PFSK-1 (cell line): Measurements from ENCODE around the gene PDGFRB.

Experiments
- FOXP2 ChIP-seq: optimal IDR thresholded peaks from 2 replicates; pipeline ENCODE3; 2011; ENCODE audit warnings: borderline replicate concordance, control low read depth, inconsistent platforms; ENCODE audit not compliant: insufficient read depth; ENCODE audit errors: extremely low read length, extremely low read depth
- POLR2AphosphoS5 ChIP-seq: IDR thresholded peaks from 2 replicates; pipeline ENCODE4 v1.6.1; 2012; ENCODE audit warnings: low read depth, mild to moderate bottlenecking, control low read depth, low read length, moderate library complexity
- REST ChIP-seq, 2 experiments: IDR thresholded peaks; 2 replicates each; pipeline versions ENCODE4 v1.6.1 to v1.8.0; 2011 to 2012; ENCODE audit warnings: low read depth in 2 of 2, low read length in 2 of 2, control low read depth in 1 of 2, inconsistent platforms in 1 of 2, mild to moderate bottlenecking in 1 of 2, moderate library complexity in 1 of 2; ENCODE audit not compliant: insufficient read depth in 1 of 2
- SIN3A ChIP-seq: IDR thresholded peaks from 2 replicates; pipeline ENCODE4 v1.6.1; 2012; ENCODE audit warnings: mild to moderate bottlenecking, low read length, moderate library complexity, borderline replicate concordance; ENCODE audit not compliant: insufficient read depth
- TAF1 ChIP-seq: IDR thresholded peaks from 2 replicates; pipeline ENCODE4 v1.6.1; 2012; ENCODE audit warnings: low read length, control low read depth, borderline replicate concordance; ENCODE audit not compliant: insufficient read depth

Gene PDGFRB

DNA sequence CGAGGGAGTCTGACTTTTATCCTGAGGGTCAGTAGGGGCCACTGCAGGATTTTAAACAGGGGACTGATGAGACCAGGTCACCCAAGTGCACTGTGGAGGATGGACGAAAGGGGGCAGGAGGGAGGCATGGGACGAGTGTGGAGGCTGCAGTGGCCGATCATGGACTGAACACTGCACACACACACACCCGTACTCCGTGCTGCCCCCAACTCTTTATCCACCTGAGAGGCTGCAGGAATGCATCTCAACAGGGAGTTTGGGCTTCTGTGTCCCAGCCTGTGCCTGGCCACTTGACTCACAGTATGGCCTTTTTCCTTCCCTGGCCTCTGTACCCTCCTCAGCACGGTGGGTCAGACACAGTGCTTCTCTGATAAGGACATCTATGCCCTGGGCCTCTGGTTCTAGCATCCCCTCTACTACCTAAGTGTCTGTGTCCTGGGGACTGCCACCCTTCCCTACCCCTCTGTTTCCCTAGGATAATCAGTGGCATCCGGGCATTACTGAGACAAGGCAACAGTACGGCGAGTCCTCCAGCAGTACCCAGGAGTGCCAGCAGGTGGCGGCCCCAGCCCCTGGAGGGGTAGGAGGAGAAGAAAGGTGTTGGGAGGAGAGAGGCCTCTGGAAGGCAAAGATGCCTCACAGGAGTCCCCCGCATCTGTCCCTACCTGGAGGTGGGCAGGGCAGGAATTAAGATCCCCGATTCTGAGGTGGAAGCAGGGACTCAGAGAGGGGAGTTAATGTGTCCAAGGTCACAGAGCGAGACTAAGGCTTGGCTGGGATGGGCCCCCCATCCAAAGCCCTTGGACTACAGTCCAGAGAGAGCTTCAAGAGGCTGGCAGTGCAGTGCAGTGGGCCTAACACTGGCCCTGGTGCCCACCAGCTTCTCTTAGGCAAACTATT is 5.8 kb upstream of the PDGFRB start:
- TF ChIP-seq FOXP2: no peak
- TF ChIP-seq SIN3A: no peak
- TF ChIP-seq REST (IDR thresholded peaks at IDR 0.05; ENCODE audit: insufficient read depth in 1 of 2, low read depth in 2 of 2, low read length in 2 of 2): no peak
- no peak for TF ChIP-seq TAF1
- no peak for TF ChIP-seq POLR2AphosphoS5

DNA sequence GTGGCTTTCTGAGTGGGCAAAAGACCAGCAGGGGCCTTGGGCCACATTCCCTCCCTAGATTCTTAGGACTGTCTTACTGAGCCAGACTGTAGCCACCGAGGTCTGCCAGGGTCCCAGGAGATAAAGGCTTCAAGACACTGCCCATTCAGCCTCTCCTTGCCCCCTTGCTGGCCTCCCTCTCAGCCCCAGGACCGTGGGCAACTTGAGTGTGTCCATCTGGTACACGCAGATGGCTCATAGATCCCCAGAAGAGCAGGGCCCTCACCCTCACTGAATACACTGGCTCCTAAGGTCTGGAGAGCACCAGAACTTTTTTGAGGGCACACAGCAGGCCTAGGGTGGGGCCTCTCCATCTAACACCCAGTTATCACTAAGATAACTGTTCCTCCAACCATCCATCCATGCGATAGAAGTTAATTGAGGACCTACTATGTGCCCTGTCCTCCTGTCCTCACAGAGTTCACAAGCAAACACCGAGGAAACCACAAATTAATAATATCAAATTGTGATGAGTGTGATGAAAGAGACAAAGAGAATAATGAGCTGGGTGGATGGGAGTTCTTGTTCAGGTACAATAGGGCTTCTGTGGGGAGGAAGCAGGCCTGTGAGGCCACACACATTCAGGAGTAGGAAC is 4.9 kb upstream of the PDGFRB start:
- TF ChIP-seq REST (IDR thresholded peaks at IDR 0.05; ENCODE audit: insufficient read depth in 1 of 2, low read depth in 2 of 2, low read length in 2 of 2) (no peak), SIN3A (no peak), TAF1 (no peak), POLR2AphosphoS5 (no peak), FOXP2 (no peak)

DNA sequence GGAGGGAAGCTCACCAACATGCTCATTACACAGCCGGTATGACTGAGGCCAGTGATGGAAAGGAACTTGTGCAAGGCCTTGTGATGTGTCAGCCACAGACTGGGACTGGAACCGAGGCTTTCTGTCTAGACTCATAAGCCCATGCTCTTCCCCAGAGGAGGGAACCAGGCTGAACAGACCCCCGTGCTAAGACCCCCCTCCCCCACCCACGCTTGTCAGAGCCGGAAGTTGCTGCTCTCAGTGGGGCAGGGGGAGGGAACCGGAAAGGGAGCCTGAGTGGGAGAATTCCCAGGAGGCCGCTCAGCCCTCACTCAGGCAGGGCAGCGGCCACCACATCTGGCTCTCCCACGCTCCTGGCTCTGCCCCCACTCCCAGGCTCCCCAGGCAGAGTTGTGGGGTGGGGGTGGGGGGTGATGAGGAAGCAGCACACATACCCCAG is 4.1 kb upstream of the PDGFRB start:
- no peak for TF ChIP-seq SIN3A
- no peak for TF ChIP-seq TAF1
- no peak for TF ChIP-seq FOXP2
- TF ChIP-seq POLR2AphosphoS5: no peak
- no peak for TF ChIP-seq REST (IDR thresholded peaks at IDR 0.05; ENCODE audit: insufficient read depth in 1 of 2, low read depth in 2 of 2, low read length in 2 of 2)

DNA sequence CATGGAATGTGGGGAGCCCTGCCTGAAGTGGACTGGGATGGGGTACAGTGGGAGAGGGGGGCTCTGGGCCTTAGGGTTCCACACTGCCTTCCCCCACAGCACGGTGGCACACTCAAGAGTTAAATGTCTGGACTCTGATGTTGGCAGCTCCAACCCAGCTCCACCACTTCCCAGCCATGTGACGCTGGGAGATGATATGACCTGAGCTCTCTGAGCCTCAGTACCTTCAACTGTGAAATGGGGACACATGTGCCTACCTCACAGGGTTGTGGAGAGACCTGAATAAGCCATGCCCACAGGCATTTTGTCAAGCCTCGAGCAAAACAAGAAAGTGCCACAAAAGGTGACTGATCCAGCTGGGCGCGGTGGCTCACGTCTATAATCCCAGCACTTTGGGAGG is 3.4 kb upstream of the PDGFRB start:
- TF ChIP-seq FOXP2: no peak
- TF ChIP-seq SIN3A: no peak
- TF ChIP-seq REST (IDR thresholded peaks at IDR 0.05; ENCODE audit: insufficient read depth in 1 of 2, low read depth in 2 of 2, low read length in 2 of 2): no peak
